Liver (tissue), 9 donors: ENCODE results near the gene SRPK1. TPM values are rescaled to one million over a fixed set of nuclear protein-coding genes. Genes with fewer than 3 reads are reported as not detected.
A peak's percentile ranks its signal among the peaks of the same experiment; 100 is the strongest.
"Not testable (repeated sequence)": the region's sequence is repeated elsewhere in the genome, so short reads cannot be mapped to it uniquely, and the experiment has no call there.

Experiments used
- DNase-seq: peaks from one replicate; pipeline ENCODE4 v3.0.0-alpha.2; 2017; ENCODE audit warnings: low spot score
- H3K27ac ChIP-seq, 2 donors: one replicate each; pipeline ENCODE4 v1.7.0; 2013; ENCODE audit warnings: inconsistent platforms in 2 of 2, low read length in 2 of 2, control low read depth in 1 of 2, low read depth in 1 of 2, mild to moderate bottlenecking in 1 of 2
- H3K27me3 ChIP-seq, 4 donors: one replicate each; pipeline versions ENCODE4 v1.6.1 to v1.7.0; 2013; ENCODE audit warnings: low read length in 3 of 4, inconsistent platforms in 1 of 4, mild to moderate bottlenecking in 1 of 4, moderate library complexity in 1 of 4; ENCODE audit not compliant: control insufficient read depth in 4 of 4, insufficient read depth in 4 of 4
- H3K36me3 ChIP-seq, 4 donors: one replicate each; pipeline versions ENCODE4 v1.6.1 to v1.7.0; 2013; ENCODE audit warnings: low read length in 3 of 4, mild to moderate bottlenecking in 3 of 4, low read depth in 1 of 4, moderate library complexity in 1 of 4; ENCODE audit not compliant: control insufficient read depth in 4 of 4, insufficient read depth in 3 of 4
- H3K4me1 ChIP-seq, 4 donors: one replicate each; pipeline versions ENCODE4 v1.6.1 to v1.7.0; 2013; ENCODE audit warnings: low read length in 3 of 4, mild to moderate bottlenecking in 3 of 4, moderate library complexity in 1 of 4; ENCODE audit not compliant: control insufficient read depth in 4 of 4, insufficient read depth in 4 of 4
- H3K4me3 ChIP-seq, 3 donors: one replicate each; pipeline versions ENCODE4 v1.6.1 to v1.7.0; 2013; ENCODE audit warnings: low read length in 3 of 3, control low read depth in 1 of 3, low read depth in 1 of 3, mild to moderate bottlenecking in 1 of 3
- H3K9ac ChIP-seq, 2 donors: one replicate each; pipeline ENCODE4 v1.7.0; 2013; ENCODE audit warnings: low read length in 2 of 2, mild to moderate bottlenecking in 2 of 2, moderate library complexity in 2 of 2, control low read depth in 1 of 2, low read depth in 1 of 2
- H3K9me3 ChIP-seq, 4 donors: one replicate each; pipeline versions ENCODE4 v1.6.1 to v1.7.0; 2013; ENCODE audit warnings: low read length in 3 of 4; ENCODE audit not compliant: control insufficient read depth in 4 of 4
- EGR1 ChIP-seq, 2 donors: IDR thresholded peaks; 2 replicates each; pipeline ENCODE4 v1.6.1; 2016 to 2018; ENCODE audit warnings: antibody characterized with exemption in 2 of 2, low read depth in 2 of 2
- HNF4A ChIP-seq, 2 donors: conservative IDR thresholded peaks; 2 replicates each; pipeline ENCODE4 v1.6.1; 2016; ENCODE audit warnings: antibody characterized with exemption in 2 of 2, mild to moderate bottlenecking in 2 of 2
- WGBS: extraction: QIAGEN DNeasy Blood & Tissue Kit; methylation state at CpG from one replicate; pipeline ENCODE4 v1.1.7; 2013; 5-methylcytosine and 5-hydroxymethylcytosine counted together
- polyA plus RNA-seq, 2 donors: library from polyadenylated mRNA; stranded (reverse) in 1 of 2; unstranded in 1 of 2; fragments of 200-250 nt in 1 of 2; fragments of >200 nt in 1 of 2; fragmentation: Nextera tagmentation in 1 of 2; extraction: Ambion mirVana in 1 of 2; gene quantifications; one replicate each; pipeline versions ENCODE4 v1.2.1 to v1.2.3, GENCODE V29; 2013 to 2015
- total RNA-seq, 2 donors: library from RNA; depleted of rRNA; stranded (reverse); fragments of >200 nt; gene quantifications; one replicate each; pipeline ENCODE4 v1.2.3, GENCODE V29; 2014
- TF ChIP-seq, protein P1 (sequence below): IDR thresholded peaks from 2 replicates; pipeline ENCODE4 v1.6.1; 2016; ENCODE audit warnings: antibody characterized with exemption, mild to moderate bottlenecking
- donor health status: healthy.
- donor health status: healthy.
- donor health status: healthy.
- donor health status: healthy.
- donor health status: healthy.

The SRPK1 gene
- total and polyA plus RNA-seq, 4 donors, result 11.9 to 41.2 (median 32.9) TPM

DNA sequence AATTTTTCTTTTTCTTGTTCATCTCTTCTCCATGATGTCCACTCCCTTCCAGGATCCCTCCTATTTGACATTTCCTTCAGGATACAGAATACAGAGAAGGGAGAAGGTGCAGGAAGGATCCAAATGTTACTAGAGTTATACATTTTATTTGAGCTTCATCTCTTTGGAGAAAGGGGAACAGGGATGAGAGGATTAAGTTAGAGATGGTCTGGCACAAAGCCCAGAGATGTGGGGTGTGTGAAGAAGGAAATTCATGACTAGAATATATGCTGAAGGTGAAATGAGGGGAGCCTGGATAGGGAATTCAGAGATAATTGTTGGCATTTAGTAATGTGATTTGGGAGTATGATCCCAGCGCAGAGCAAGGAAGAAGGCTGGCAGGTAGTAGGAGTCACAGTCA, 22.5 kb upstream of the SRPK1 start:
- no peaks in the 10 kb centered on the region for H3K4me1 ChIP-seq
- 78% methylated on average over 1 of the region's 1 CpG for WGBS
- H3K27ac ChIP-seq, result no peak overlapping the region
- no peaks in the 10 kb centered on the region for H3K27me3 ChIP-seq
- no peaks in the 10 kb centered on the region for H3K9me3 ChIP-seq
- TF ChIP-seq, protein P1, sequence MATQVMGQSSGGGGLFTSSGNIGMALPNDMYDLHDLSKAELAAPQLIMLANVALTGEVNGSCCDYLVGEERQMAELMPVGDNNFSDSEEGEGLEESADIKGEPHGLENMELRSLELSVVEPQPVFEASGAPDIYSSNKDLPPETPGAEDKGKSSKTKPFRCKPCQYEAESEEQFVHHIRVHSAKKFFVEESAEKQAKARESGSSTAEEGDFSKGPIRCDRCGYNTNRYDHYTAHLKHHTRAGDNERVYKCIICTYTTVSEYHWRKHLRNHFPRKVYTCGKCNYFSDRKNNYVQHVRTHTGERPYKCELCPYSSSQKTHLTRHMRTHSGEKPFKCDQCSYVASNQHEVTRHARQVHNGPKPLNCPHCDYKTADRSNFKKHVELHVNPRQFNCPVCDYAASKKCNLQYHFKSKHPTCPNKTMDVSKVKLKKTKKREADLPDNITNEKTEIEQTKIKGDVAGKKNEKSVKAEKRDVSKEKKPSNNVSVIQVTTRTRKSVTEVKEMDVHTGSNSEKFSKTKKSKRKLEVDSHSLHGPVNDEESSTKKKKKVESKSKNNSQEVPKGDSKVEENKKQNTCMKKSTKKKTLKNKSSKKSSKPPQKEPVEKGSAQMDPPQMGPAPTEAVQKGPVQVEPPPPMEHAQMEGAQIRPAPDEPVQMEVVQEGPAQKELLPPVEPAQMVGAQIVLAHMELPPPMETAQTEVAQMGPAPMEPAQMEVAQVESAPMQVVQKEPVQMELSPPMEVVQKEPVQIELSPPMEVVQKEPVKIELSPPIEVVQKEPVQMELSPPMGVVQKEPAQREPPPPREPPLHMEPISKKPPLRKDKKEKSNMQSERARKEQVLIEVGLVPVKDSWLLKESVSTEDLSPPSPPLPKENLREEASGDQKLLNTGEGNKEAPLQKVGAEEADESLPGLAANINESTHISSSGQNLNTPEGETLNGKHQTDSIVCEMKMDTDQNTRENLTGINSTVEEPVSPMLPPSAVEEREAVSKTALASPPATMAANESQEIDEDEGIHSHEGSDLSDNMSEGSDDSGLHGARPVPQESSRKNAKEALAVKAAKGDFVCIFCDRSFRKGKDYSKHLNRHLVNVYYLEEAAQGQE, result no peak
- H3K9ac ChIP-seq, result no peak overlapping the region
- no peak for DNase-seq
- no peak overlapping the region for H3K4me3 ChIP-seq
- no peaks in the 10 kb centered on the region for H3K36me3 ChIP-seq

GRCh38 chr6:35942355-35942754, 21.5 kb upstream of the SRPK1 start:
- no peak overlapping the region for H3K27ac ChIP-seq
- H3K4me1 ChIP-seq, result no peaks in the 10 kb centered on the region
- H3K27me3 ChIP-seq, result no peaks in the 10 kb centered on the region
- H3K4me3 ChIP-seq, result no peak overlapping the region
- DNase-seq, result no peak
- H3K36me3 ChIP-seq, result no peaks in the 10 kb centered on the region
- no peak overlapping the region for H3K9ac ChIP-seq
- no peak for TF ChIP-seq EGR1 (IDR thresholded peaks at IDR 0.05; ENCODE audit: low read depth in 2 of 2)
- H3K9me3 ChIP-seq, result no peaks in the 10 kb centered on the region

GRCh38 chr6:35941170-35941569, 20.3 kb upstream of the SRPK1 start:
- not testable (repeated sequence) for H3K4me3 ChIP-seq, H3K4me1 ChIP-seq, H3K9me3 ChIP-seq, H3K27ac ChIP-seq, H3K27me3 ChIP-seq, H3K9ac ChIP-seq, H3K36me3 ChIP-seq, DNase-seq
- WGBS, result 82% methylated on average over 7 of the region's 7 CpGs
- TF ChIP-seq HNF4A (conservative IDR thresholded peaks at IDR 0.05), result peak in 1 of 2 donors; percentile 8

GRCh38 chr6:35940014-35940413, 19.1 kb upstream of the SRPK1 start:
- not testable (repeated sequence) for H3K9ac ChIP-seq, H3K27me3 ChIP-seq, H3K9me3 ChIP-seq, H3K4me3 ChIP-seq, H3K36me3 ChIP-seq, H3K27ac ChIP-seq, H3K4me1 ChIP-seq, DNase-seq
- WGBS, result 88% methylated on average over 2 of the region's 2 CpGs

GRCh38 chr6:35939259-35939658, 18.4 kb upstream of the SRPK1 start:
- not testable (repeated sequence) for H3K4me1 ChIP-seq, H3K9ac ChIP-seq, H3K27ac ChIP-seq, H3K9me3 ChIP-seq, H3K4me3 ChIP-seq, DNase-seq, H3K36me3 ChIP-seq, H3K27me3 ChIP-seq
- WGBS, result 91% methylated on average over 5 of the region's 5 CpGs
